Stimulated activated CD4-positive, alpha-beta T cell treated with anti-CD3 and anti-CD28 coated beads, Interleukin-2, amount 100 ng/mL, for 48 hours (primary cell): ENCODE measurements around the gene SFMBT2.

Source experiments
- DNase-seq, 2 donors: peaks; one replicate each; pipeline ENCODE4 v3.0.0-alpha.2; 2020

Gene SFMBT2

DNA sequence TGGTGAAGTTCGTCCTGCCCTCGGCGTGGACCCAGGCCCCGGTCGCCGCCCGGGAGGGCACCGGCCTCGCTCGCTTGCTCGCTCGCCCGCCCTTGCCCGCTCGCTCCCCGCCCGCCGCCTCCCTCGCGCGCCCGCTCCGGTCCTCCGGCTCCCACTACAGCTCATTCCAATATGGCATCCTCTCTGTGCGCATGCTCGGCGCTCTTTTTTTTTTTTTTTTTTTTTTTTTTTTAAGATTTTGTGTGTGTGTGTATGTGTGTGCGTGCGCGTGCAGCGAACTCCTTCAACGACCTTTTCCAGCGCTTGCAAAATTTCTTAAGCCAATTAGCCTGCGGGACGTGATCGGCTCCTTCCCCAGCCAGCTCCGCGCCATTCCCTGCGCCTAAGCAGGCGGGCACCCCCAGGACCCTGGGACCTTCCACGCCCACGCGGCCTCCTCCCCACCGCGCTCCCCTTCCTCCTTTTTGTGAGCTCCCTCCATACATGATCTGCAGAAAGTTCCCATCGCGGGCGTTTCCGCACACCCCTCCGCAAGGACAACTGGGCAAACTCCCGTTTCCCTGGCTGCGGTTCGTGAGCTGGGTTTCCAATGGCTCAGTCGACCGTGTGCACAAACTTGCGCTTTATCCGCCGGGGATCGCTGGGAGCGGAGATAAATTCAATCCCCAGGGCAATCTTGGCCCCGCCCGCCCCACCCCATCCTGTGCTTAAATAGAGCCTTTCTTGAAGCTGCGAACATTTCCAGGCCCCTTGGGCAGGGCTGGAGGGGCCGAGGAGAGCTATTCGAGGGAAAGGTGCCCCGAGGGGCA is at the start of gene SFMBT2:
Gene SFMBT2 (minus strand): TSS at position 173 of the 809 bp plus-strand sequence. CDS start 29,136 bp downstream, outside the sequence.
- DNase-seq = peak; percentile 48 to 52

- DNase-seq = no peak
Observed at GRCh38 chr10:7460006-7460405, 49.2 kb upstream of the SFMBT2 start.

DNA sequence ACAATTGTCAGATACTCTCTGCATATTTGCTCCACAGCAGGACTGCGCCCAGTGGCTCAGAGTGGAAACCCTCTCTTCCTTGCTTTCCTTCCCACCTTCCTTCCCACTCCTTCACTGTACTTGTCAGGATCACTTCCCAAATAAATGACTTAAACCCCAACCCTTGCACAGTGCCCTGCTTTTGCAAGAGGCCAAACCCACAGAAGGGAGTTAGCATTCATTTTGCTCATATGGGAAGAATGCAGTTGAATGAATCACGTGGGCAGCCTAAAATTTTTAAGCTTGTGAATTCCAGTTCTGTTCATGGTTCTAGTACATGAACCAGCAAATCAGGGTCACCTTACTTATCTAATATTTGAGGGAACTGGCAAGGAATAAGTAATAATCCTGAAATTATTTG is 47.7 kb upstream of the SFMBT2 start:
- no peak for DNase-seq

DNA sequence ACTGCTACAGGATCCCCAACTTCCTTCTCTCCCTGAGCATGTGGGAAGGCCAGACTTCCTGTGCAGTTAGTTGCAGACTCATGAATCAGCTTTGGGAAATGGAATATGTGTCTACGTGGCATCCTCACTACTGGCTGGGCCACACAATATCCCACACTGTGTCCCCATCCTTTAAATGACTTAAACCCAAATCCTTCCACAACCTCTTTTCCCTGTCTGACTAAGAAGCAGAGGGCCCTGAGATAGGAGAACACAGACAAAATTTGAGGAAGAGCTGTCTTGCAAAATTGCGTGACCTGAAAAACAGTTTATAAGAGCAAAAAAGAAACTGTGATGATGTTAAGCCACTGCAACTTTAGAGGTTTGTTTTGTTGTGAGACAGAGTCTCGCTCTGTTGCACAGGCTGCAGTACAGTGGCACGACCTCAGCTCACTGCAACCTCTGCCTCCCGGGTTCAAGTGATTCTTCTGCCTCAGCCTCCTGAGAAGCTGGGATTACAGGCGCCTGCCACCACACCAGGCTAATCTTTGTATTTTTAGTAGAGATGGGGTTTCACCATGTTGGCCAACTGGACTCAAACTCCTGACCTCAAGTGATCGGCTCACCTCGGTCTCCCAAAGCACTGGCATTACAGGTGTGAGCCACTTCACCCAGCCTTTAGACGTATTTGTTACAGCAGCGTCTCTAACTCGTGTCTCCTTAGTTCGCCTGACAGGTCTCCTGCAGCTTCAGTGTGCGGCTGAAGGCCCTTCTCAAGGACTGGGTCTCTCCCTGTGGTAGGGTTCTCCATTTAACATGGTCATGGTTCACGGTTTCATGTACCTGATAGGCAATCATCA is 46.9 kb upstream of the SFMBT2 start:
- no peak for DNase-seq

DNA sequence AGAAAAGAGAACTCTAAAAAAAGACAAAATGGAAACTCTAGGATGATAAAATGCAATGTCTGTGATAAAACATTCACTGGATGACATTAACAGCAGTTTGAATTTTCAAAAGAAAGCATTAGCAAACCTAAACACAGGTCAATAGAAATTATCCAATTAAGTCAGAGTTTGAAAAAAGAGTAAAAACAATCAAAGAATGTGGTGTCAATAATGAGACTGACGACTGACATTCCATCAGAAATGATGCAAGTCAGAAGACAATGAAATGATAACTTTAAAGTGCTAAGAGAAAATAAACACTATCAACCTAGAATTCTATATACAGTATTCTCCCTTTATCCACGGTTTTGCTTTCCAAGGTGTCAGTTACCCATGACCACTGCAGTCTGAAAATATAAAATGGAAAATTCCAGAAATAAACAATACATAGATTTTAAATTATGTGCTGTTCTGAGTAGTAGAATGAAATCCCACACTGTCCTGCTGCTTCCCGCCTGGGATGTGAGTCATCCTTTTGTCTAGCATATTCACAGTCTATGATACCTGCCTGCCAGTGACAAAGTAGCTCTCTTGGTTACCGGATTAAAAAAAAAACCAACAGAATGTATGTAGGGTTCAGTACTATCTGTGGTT is 38.3 kb upstream of the SFMBT2 start:
- no peak for DNase-seq

- no peak for DNase-seq
Observed at GRCh38 chr10:7445474-7446185, 34.8 kb upstream of the SFMBT2 start.

DNA sequence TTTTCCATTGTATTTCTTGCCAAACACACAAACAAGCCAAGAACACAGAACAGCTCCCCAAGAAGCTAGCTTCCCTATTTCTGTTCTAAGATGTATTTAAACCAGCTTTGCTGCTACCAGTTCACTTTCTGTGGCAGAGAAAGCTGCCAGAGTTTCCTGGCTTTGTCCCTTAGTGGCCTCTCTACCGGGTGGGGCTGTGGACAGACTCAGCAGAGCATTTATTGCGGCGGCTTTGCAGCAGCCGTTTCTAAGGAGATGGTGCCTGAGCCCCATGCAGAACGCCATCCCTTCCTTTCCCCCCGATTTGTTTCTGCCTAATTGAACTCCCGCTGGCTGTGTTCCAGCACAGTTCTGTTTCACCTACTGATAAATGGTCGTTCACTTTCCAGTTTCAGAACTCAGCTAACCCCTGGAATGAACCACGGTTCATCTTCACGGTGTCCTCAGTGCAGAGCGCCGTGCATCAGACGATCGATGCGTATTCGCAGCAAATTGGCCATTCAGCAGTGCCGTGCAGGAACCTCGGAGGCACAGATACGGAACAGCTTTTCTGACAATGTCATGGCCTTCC is 33.8 kb upstream of the SFMBT2 start:
- no peak for DNase-seq

DNA sequence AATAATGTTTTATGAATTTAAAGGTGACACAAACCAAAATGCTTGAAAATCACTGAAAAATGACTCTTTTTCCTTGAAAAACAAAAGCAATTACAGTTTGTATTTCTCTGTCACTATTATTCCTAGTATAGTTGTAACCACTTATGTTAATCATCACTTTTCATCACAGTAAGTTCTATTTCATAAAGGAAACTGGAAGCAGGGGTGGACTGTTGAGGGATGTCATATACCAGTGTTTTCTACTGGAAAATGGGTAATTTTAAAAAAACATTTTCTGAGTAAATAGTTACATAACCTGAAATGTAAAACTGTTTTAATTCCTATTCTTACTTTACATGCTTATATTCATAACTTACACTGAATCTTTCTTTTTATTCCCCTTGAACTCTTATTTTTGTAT is 32.2 kb upstream of the SFMBT2 start:
- DNase-seq = no peak

GRCh38 chr10:7441403-7442147 is 30.7 kb upstream of the SFMBT2 start:
- DNase-seq = no peak

GRCh38 chr10:7439696-7440095 is 28.9 kb upstream of the SFMBT2 start:
- no peak for DNase-seq

DNA sequence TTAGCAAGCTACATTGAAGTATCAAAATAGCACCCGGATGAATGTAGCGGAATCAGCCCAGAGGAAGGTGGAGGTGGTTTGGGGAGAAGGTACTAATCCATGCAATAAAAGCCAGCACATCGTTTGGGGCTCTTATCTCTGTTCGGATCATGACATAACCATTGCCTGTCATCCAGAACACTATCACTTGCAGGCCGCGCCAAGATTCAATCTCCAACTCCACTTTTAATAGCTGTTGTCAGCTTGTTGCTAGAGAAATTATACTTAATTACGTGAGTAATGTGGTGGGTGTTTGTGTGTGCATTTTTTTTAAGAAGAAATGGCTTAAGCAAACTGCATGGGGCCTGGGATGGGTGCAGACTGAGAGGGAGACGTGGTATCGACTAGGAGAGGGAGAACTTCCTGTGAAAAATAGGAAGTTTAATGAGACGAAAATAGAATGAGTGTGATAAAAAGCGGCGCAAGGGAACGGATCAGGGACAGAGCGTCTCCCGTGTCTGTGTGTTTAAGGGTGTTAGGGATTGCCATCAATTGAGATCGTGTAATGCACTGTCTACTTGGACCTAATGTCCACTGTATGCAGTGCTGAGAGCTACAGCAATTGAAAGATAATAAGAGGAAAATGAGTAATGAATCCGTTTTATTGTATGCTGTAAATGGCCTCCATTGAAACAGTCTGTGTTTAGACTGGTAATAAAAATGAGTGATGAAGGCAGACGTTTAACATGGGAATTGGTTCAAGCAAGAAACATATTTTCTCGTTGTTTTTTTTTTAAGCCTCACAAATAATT is 27.6 kb upstream of the SFMBT2 start:
- no peak for DNase-seq

DNA sequence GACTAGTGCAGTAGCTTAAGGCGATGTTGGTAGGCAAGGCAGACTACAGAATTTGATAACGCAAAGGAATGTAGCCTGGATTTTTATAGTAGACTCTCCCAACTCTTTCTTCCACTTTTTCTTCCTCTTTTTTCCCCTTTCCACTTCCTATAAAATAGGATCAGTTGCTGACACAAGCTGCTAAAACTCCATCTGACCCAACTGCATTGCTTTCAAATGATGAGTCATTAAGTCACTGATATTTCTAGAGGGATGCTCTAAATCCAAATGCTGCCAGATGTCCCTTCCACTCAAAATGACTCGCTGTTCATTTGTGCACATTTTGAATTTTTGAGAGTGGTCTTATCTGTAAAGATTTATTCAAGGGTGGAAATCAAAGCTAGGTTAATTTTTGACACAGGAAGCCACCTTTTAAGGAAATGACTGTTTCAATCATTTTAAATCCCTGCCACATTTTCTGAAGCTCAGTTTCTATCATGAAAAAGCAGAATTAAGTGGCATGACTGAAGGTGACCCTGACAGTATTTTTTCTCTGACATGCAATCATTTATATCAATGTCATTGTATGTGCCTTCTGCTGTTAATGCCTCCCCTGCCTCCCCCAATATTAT is 25.8 kb upstream of the SFMBT2 start:
- no peak for DNase-seq

DNA sequence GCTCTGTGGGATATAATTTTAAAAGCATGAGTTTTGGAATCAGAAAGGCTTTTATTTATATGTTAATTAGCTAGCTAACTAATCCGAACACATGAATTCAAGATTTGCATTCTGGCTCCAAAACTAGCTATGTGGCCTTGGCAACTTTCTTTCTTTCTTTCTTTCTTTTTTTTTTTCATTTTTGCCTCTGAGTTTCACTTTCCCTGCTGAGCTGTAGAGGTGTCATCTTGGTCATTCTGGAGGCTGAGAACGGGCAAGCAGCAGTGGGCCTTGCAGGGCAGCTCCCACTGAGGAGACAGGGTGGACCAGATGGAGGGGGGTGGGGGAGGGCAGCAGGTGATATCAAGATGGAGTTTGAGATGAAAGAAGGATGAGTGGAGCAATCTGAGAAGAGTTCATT is 24.8 kb upstream of the SFMBT2 start:
- no peak for DNase-seq

- no peak for DNase-seq
Observed at GRCh38 chr10:7434378-7434777, 23.5 kb upstream of the SFMBT2 start.

GRCh38 chr10:7433861-7434260 is 23.0 kb upstream of the SFMBT2 start:
- DNase-seq = no peak

- DNase-seq = no peak
Observed at GRCh38 chr10:7432884-7433726, 22.3 kb upstream of the SFMBT2 start.

DNA sequence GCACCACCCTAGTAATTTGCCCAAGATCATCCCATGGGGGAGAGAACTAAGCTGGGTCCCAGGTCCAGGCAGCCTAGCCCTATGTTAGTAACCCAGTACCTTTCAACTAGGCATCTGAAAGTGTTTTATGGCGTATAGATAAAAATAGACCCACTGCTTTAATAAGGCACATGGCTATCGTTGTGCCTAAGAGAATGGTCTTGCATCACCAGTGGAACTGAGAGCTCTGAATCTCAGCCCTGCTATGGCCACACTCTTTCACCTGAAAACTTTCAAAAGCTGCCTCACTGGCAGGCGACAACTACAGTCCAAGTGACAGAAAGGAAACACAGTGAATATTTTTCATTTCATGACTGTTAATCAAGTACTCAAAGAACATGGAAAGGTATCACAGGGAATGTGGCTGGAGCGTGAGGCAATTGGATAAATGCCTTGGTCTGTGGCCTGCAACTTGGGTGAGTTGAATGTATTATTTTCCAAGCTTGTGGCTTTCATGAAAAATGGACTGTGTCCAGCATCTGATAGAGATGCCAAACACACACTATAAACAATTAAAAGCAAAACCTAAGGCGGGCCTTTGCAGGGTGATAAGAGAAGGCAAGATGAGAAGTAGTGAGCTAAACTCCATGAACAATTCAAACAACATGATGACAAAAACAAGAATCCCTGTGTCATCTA is 18.0 kb upstream of the SFMBT2 start:
- DNase-seq = no peak

DNA sequence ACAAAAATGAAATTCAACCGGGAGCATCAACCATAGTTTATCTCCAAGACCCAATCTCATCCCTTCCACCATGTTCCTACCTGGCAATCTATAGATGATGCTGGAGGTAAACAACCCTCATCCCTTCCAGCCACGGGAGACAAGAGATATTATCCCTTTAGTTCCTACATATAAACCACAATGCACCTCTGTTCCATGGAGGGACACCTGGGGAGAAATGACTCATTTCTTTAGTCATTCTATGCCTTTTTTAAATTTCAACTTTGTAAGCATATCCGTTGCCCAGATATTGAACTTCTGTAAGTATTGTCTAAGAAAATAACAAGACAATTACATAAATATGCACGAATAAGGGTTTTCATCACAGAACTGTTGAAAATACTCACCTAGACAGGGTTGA is 15.5 kb upstream of the SFMBT2 start:
- DNase-seq = no peak

DNA sequence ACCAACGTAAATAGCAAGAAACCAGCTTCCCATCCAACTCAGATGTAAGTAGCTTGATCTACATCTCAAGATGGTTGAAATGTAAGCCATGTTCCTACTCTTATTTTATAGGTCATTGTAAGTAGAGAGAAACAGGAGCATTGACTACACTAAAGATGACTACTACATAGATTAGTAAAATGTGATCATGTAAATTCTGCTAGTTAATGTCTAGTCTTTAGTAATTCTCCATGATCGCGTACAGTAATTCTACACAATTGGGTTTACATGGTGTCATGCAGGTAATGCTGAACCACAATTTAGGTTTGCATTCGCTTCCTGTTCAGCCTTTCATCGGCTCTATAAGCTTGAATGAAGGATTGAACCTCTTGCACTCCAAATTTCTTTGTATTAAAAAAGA is 14.9 kb upstream of the SFMBT2 start:
- no peak for DNase-seq
